H9 (cell line): Measurements from ENCODE around the gene AQP12A. TPM values are rescaled to one million over a fixed set of nuclear protein-coding genes. Genes with fewer than 3 reads are reported as not detected.

ENCODE experiments used
- DNase-seq: peaks from one replicate; pipeline ENCODE4 v3.0.0-alpha.2; 2017
- H2AFZ ChIP-seq: one replicate; pipeline ENCODE4 v1.6.1; 2013; ENCODE audit warnings: mild to moderate bottlenecking, low read length, control low read depth, moderate library complexity
- H2AK5ac ChIP-seq: 2 replicates; pipeline ENCODE4 v1.6.1; 2013; ENCODE audit warnings: low read length, control low read depth, mixed read lengths; ENCODE audit not compliant: insufficient read length
- H2BK120ac ChIP-seq: one replicate; pipeline ENCODE4 v1.6.1; 2013; ENCODE audit warnings: low read depth, mild to moderate bottlenecking, low read length, control low read depth, inconsistent platforms; ENCODE audit not compliant: poor library complexity, severe bottlenecking
- H2BK12ac ChIP-seq: 2 replicates; pipeline ENCODE4 v1.6.1; 2013; ENCODE audit warnings: low read length, control low read depth, mixed read lengths, low read depth; ENCODE audit not compliant: insufficient read length
- H2BK15ac ChIP-seq: 2 replicates; pipeline ENCODE4 v1.6.1; 2013; ENCODE audit warnings: low read depth, low read length, control low read depth
- H2BK20ac ChIP-seq: one replicate; pipeline ENCODE4 v1.6.1; 2013; ENCODE audit warnings: low read depth, mild to moderate bottlenecking, low read length, control low read depth, inconsistent platforms; ENCODE audit not compliant: poor library complexity, severe bottlenecking
- H2BK5ac ChIP-seq: 2 replicates; pipeline ENCODE4 v1.6.1; 2013; ENCODE audit warnings: low read length, control low read depth, mixed read lengths; ENCODE audit not compliant: insufficient read length
- H3K14ac ChIP-seq: 2 replicates; pipeline ENCODE4 v1.6.1; 2013; ENCODE audit warnings: low read length, control low read depth; ENCODE audit not compliant: insufficient read depth
- H3K18ac ChIP-seq: 2 replicates; pipeline ENCODE4 v1.6.1; 2013; ENCODE audit warnings: low read depth, mild to moderate bottlenecking, mixed read lengths, low read length, control low read depth; ENCODE audit not compliant: insufficient read length
- H3K23ac ChIP-seq: 2 replicates; pipeline ENCODE4 v1.6.1; 2013; ENCODE audit warnings: low read length, control low read depth, mixed read lengths, low read depth; ENCODE audit not compliant: insufficient read length
- H3K23me2 ChIP-seq: 2 replicates; pipeline ENCODE4 v1.6.1; 2013; ENCODE audit warnings: low read depth, mild to moderate bottlenecking, mixed read lengths, low read length, control low read depth; ENCODE audit not compliant: insufficient read length, poor library complexity, severe bottlenecking
- H3K27ac ChIP-seq: 2 replicates; pipeline ENCODE4 v1.5.1; 2013; ENCODE audit warnings: low read length, control low read depth, mixed read lengths, low read depth; ENCODE audit not compliant: insufficient read length
- H3K27me3 ChIP-seq: 2 replicates; pipeline ENCODE4 v1.6.1; 2013; ENCODE audit warnings: low read length, control low read depth, inconsistent platforms; ENCODE audit not compliant: insufficient read depth
- H3K4ac ChIP-seq: 2 replicates; pipeline ENCODE4 v1.6.1; 2013; ENCODE audit warnings: low read depth, mild to moderate bottlenecking, control low read depth, inconsistent platforms, low read length, moderate library complexity
- H3K4me1 ChIP-seq: 2 replicates; pipeline ENCODE4 v1.6.1; 2013; ENCODE audit warnings: low read length, control low read depth, inconsistent platforms; ENCODE audit not compliant: insufficient read depth
- H3K4me2 ChIP-seq: 2 replicates; pipeline ENCODE4 v1.6.1; 2013; ENCODE audit warnings: low read length, control low read depth, mixed read lengths; ENCODE audit not compliant: insufficient read length, insufficient read depth
- H3K56ac ChIP-seq: 2 replicates; pipeline ENCODE4 v1.6.1; 2013; ENCODE audit warnings: low read depth, mild to moderate bottlenecking, mixed read lengths, low read length, control low read depth; ENCODE audit not compliant: insufficient read length
- H3K79me1 ChIP-seq: 2 replicates; pipeline ENCODE4 v1.6.1; 2013; ENCODE audit warnings: low read depth, mild to moderate bottlenecking, moderate library complexity, low read length, control low read depth, inconsistent platforms; ENCODE audit not compliant: insufficient read depth, poor library complexity, severe bottlenecking
- H3K79me2 ChIP-seq: 2 replicates; pipeline ENCODE4 v1.6.1; 2013; ENCODE audit warnings: low read length, control low read depth, inconsistent platforms; ENCODE audit not compliant: insufficient read depth
- H3K9ac ChIP-seq: 2 replicates; pipeline ENCODE4 v1.6.1; 2013; ENCODE audit warnings: low read length, control low read depth, mixed read lengths; ENCODE audit not compliant: insufficient read length; ENCODE audit errors: extremely low read depth
- H3K9me3 ChIP-seq: one replicate; pipeline ENCODE4 v1.6.1; 2013; ENCODE audit warnings: low read depth, low read length, inconsistent platforms; ENCODE audit not compliant: control insufficient read depth
- H3T11ph ChIP-seq: one replicate; pipeline ENCODE4 v1.6.1; 2013; ENCODE audit warnings: mild to moderate bottlenecking, low read length, control low read depth, inconsistent platforms
- H4K20me1 ChIP-seq: one replicate; pipeline ENCODE4 v1.6.1; 2013; ENCODE audit not compliant: control insufficient read depth, insufficient read length, insufficient read depth
- H4K5ac ChIP-seq: 2 replicates; pipeline ENCODE4 v1.6.1; 2013; ENCODE audit warnings: low read depth, mild to moderate bottlenecking, mixed read lengths, low read length, control low read depth; ENCODE audit not compliant: insufficient read length
- H4K8ac ChIP-seq: replicated peaks from 2 replicates; pipeline ENCODE4 v1.6.1; 2013; ENCODE audit warnings: low read length, control low read depth, mixed read lengths, low read depth; ENCODE audit not compliant: insufficient read length
- H4K91ac ChIP-seq: 2 replicates; pipeline ENCODE4 v1.6.1; 2013; ENCODE audit warnings: low read depth, mild to moderate bottlenecking, moderate library complexity, mixed read lengths, low read length, control low read depth; ENCODE audit not compliant: insufficient read length
- H3K27ac Mint-ChIP-seq, 3 experiments: 2 replicates in 2 of 3; 3 replicates in 1 of 3; pipeline ENCODE4 v1.8.0; 2020 to 2021; ENCODE audit warnings: mixed read lengths in 3 of 3, mild to moderate bottlenecking in 1 of 3, moderate library complexity in 1 of 3
- H3K27me3 Mint-ChIP-seq: 2 replicates; pipeline ENCODE4 v1.8.0; 2021; ENCODE audit warnings: low read depth, mild to moderate bottlenecking, moderate library complexity, mixed read lengths
- H3K36me3 Mint-ChIP-seq, 3 experiments: 2 replicates in 2 of 3; 3 replicates in 1 of 3; pipeline ENCODE4 v1.8.0; 2020 to 2021; ENCODE audit warnings: low read depth in 3 of 3, mixed read lengths in 3 of 3; ENCODE audit not compliant: insufficient read depth in 1 of 3
- H3K4me1 Mint-ChIP-seq, 2 experiments: 2 replicates each; pipeline ENCODE4 v1.8.0; 2020; ENCODE audit warnings: mixed read lengths in 2 of 2
- H3K4me3 Mint-ChIP-seq, 2 experiments: 2 replicates in 1 of 2; 3 replicates in 1 of 2; pipeline ENCODE4 v1.8.0; 2020 to 2021; ENCODE audit warnings: mild to moderate bottlenecking in 2 of 2, mixed read lengths in 2 of 2, moderate library complexity in 1 of 2
- H3K9me3 Mint-ChIP-seq, 2 experiments: 2 replicates in 1 of 2; 3 replicates in 1 of 2; pipeline ENCODE4 v1.8.0; 2020; ENCODE audit warnings: mild to moderate bottlenecking in 2 of 2, mixed read lengths in 2 of 2, moderate library complexity in 1 of 2
- WGBS: extraction: QIAGEN DNeasy Blood & Tissue Kit; methylation state at CpG from one replicate; pipeline ENCODE4 v1.1.7; 2013; ENCODE audit warnings: missing lambda C conversion rate, low lambda C conversion rate, mixed read lengths; ENCODE audit not compliant: insufficient read length; ENCODE audit errors: extremely low coverage; 5-methylcytosine and 5-hydroxymethylcytosine counted together
- total RNA-seq: library from RNA; stranded (reverse); gene quantifications from 2 replicates; pipeline ENCODE4 v1.2.1, GENCODE V29; 2021
- TF ChIP-seq, protein P1 (sequence below): fragments of 200-600 bp; sonication (generic); conservative IDR thresholded peaks from 3 replicates; pipeline ENCODE4 v1.8.0; 2021; ENCODE audit warnings: antibody characterized with exemption, mild to moderate bottlenecking

The AQP12A gene
- total RNA-seq, 1 experiment from 2014 or later, result not detected

GRCh38 chr2:240721596-240722180, 30.0 kb downstream of the AQP12A start:
- no peak overlapping the region for H3T11ph ChIP-seq
- no peak overlapping the region for H3K14ac ChIP-seq
- no peak overlapping the region for H2BK120ac ChIP-seq
- H4K8ac ChIP-seq, result no peak overlapping the region
- Mint-ChIP-seq H3K27me3 (peaks cover 2% of the 10 kb centered on the region), H3K27ac (no peak overlapping the region), H3K4me1 (no peaks in the 10 kb centered on the region), H3K9me3 (no peaks in the 10 kb centered on the region), H3K36me3 (peaks cover 30 to 62% (median 54%) of the 10 kb centered on the region in 3 experiments), H3K4me3 (no peak overlapping the region)
- no CpG with 5 or more reads among the region's 20 CpGs for WGBS
- H3K4me2 ChIP-seq, result no peak overlapping the region
- H2BK5ac ChIP-seq, result no peak overlapping the region
- H3K23me2 ChIP-seq, result no peaks in the 10 kb centered on the region
- no peaks in the 10 kb centered on the region for H3K4me1 ChIP-seq
- no peaks in the 10 kb centered on the region for H3K27me3 ChIP-seq
- no peak overlapping the region for H3K18ac ChIP-seq
- no peaks in the 10 kb centered on the region for H3K9me3 ChIP-seq
- H3K79me1 ChIP-seq, result no peaks in the 10 kb centered on the region
- no peak for DNase-seq
- H4K91ac ChIP-seq, result no peak overlapping the region
- no peak overlapping the region for H2BK12ac ChIP-seq
- TF ChIP-seq, protein P1, sequence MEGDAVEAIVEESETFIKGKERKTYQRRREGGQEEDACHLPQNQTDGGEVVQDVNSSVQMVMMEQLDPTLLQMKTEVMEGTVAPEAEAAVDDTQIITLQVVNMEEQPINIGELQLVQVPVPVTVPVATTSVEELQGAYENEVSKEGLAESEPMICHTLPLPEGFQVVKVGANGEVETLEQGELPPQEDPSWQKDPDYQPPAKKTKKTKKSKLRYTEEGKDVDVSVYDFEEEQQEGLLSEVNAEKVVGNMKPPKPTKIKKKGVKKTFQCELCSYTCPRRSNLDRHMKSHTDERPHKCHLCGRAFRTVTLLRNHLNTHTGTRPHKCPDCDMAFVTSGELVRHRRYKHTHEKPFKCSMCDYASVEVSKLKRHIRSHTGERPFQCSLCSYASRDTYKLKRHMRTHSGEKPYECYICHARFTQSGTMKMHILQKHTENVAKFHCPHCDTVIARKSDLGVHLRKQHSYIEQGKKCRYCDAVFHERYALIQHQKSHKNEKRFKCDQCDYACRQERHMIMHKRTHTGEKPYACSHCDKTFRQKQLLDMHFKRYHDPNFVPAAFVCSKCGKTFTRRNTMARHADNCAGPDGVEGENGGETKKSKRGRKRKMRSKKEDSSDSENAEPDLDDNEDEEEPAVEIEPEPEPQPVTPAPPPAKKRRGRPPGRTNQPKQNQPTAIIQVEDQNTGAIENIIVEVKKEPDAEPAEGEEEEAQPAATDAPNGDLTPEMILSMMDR, result no peak
- H3K27ac ChIP-seq, result no peak overlapping the region
- no peak overlapping the region for H3K4ac ChIP-seq
- H2BK20ac ChIP-seq, result no peak overlapping the region
- H4K20me1 ChIP-seq, result peaks cover under 1% of the 10 kb centered on the region
- no peaks in the 10 kb centered on the region for H3K79me2 ChIP-seq
- no peak overlapping the region for H2AFZ ChIP-seq
- no peak overlapping the region for H4K5ac ChIP-seq
- no peak overlapping the region for H2BK15ac ChIP-seq
- no peak overlapping the region for H2AK5ac ChIP-seq
- no peak overlapping the region for H3K56ac ChIP-seq
- no peak overlapping the region for H3K23ac ChIP-seq
- no peak overlapping the region for H3K9ac ChIP-seq
